ENCODE results near the gene NCAM1. TPM values are rescaled to one million over a fixed set of nuclear protein-coding genes. Genes with fewer than 3 reads are reported as not detected.

NCAM1 gene
- total and polyA plus RNA-seq, 9 of the 15 experiments (the other 6 are each of a cell fraction or from before 2014, with no cell fraction given), result 0.09 to 0.23 TPM; not detected in 7

GRCh38 chr11:112993808-112994207 lies 32.6 kb downstream of the NCAM1 start (continued):
- TF ChIP-seq ZNF518B (CRISPR knock-in tag; IDR thresholded peaks at IDR 0.05) (no peak), ZZZ3 (IDR thresholded peaks at IDR 0.05) (no peak), ZFP36 (IDR thresholded peaks at IDR 0.05; ENCODE audit: low read depth, low read length, partially characterized antibody) (no peak)

GRCh38 chr11:112995423-112996090 lies 34.3 kb downstream of the NCAM1 start:
- intact Hi-C loops (cut with micrococcal nuclease) (no loop called here), in situ Hi-C loops (cut with MboI) (no loop called here)
- ATAC-seq, result no peak
- CTCF ChIA-PET (ENCODE audit: low intra/inter-chr PET ratio), result no interaction called here
- no peaks in the 10 kb centered on the region for H3K9me3 ChIP-seq (replicated peaks; ENCODE audit: control insufficient read depth, insufficient read depth, low read depth, low read length)
- H3K4me2 ChIP-seq (ENCODE audit: insufficient read depth, low read length), result no peak overlapping the region
- TF ChIP-seq RERE (CRISPR knock-in tag; IDR thresholded peaks at IDR 0.05; ENCODE audit: borderline replicate concordance) (no peak), TRIM24 (IDR thresholded peaks at IDR 0.05) (no peak), ZNF445 (CRISPR knock-in tag; IDR thresholded peaks at IDR 0.05; ENCODE audit: low read depth) (no peak), ZBTB1 (CRISPR knock-in tag; IDR thresholded peaks at IDR 0.05; ENCODE audit: borderline replicate concordance, low read depth) (no peak)
- H3K4me1 ChIP-seq (replicated peaks in 1 of 2; ENCODE audit: control insufficient read depth in 2 of 2, insufficient read depth in 2 of 2, low read length in 2 of 2), result no peaks in the 10 kb centered on the region
- BruUV-seq (replicated peaks), result no TSS peak
- POLR2A ChIA-PET, result interaction anchor here (0.7 kb wide), 1 partner anchor 51 kb away, joined by 3 read pairs; no protein-coding TSS in a partner anchor
- 3% methylated on average over 2 of the region's 2 CpGs for WGBS (ENCODE audit: insufficient coverage, low coverage, missing lambda C conversion rate)
- H3K36me3 ChIP-seq (ENCODE audit: control insufficient read depth, insufficient read depth, low read length), result no peaks in the 10 kb centered on the region
- DNase-seq (ENCODE audit: extremely low read depth in 1 of 4, low spot score in 3 of 4), result no peak
- H2AFZ ChIP-seq (ENCODE audit: low read depth, low read length), result no peak overlapping the region
- H3K79me2 ChIP-seq (ENCODE audit: control insufficient read depth, insufficient read depth, low read length), result no peaks in the 10 kb centered on the region
- no peak overlapping the region for H3K9ac ChIP-seq (ENCODE audit: insufficient read depth in 1 of 2, low read depth in 2 of 2, low read length in 2 of 2)
- H3K27me3 ChIP-seq (ENCODE audit: control insufficient read depth in 2 of 2, insufficient read depth in 2 of 2, low read length in 2 of 2), result no peaks in the 10 kb centered on the region
- no peaks in the 10 kb centered on the region for H4K20me1 ChIP-seq (replicated peaks; ENCODE audit: control insufficient read depth, insufficient read depth, low read length)
- H3K9me1 ChIP-seq (ENCODE audit: control insufficient read depth, insufficient read depth, low read length), result no peaks in the 10 kb centered on the region
- H3K27ac ChIP-seq (ENCODE audit: extremely low read depth, low read depth, low read length), result no peak overlapping the region
- no peak for FAIRE-seq
- H3K4me3 ChIP-seq, result no peak overlapping the region

All from K562 (cell line).